ENCODE results near the gene TNFRSF25. TPM values are rescaled to one million over a fixed set of nuclear protein-coding genes. Genes with fewer than 3 reads are reported as not detected.

The TNFRSF25 gene
- total RNA-seq, 4 donors from 2014 or later = 4.2 to 11.2 (median 8.8) TPM

- peaks cover 0 to 41% (median 23%) of the 10 kb centered on the region in 3 donors for H3K4me1 ChIP-seq
- no peak overlapping the region for H3K27ac ChIP-seq
- H3K9me3 ChIP-seq = no peaks in the 10 kb centered on the region
- peak overlapping the region in 1 of 2 donors; percentile 50 for H3K4me3 ChIP-seq
- peaks cover 100% of the 10 kb centered on the region for H3K27me3 ChIP-seq
- no peaks in the 10 kb centered on the region for H3K36me3 ChIP-seq
- no peak for ATAC-seq
- TF ChIP-seq EP300 (IDR thresholded peaks at IDR 0.05) (no peak), POLR2AphosphoS5 (IDR thresholded peaks at IDR 0.05) (no peak), CTCF (IDR thresholded peaks at IDR 0.05) (no peak), POLR2A (IDR thresholded peaks at IDR 0.05) (no peak)
- no CpG with 5 or more reads among the region's 48 CpGs for WGBS, 2 donors (ENCODE audit: low coverage in 1 of 2)
Observed at GRCh38 chr1:6419397-6419803, 46.6 kb downstream of the TNFRSF25 start.

GRCh38 chr1:6418668-6419396 is 47.1 kb downstream of the TNFRSF25 start:
- peaks cover 0 to 35% (median 21%) of the 10 kb centered on the region in 3 donors for H3K4me1 ChIP-seq
- TF ChIP-seq POLR2AphosphoS5 (IDR thresholded peaks at IDR 0.05) (no peak), EP300 (IDR thresholded peaks at IDR 0.05) (no peak), CTCF (IDR thresholded peaks at IDR 0.05) (no peak), POLR2A (IDR thresholded peaks at IDR 0.05) (no peak)
- no peak for ATAC-seq
- H3K27ac ChIP-seq = no peak overlapping the region
- H3K36me3 ChIP-seq = no peaks in the 10 kb centered on the region
- H3K4me3 ChIP-seq = peak overlapping the region in 1 of 2 donors; percentile 50
- no CpG with 5 or more reads among the region's 69 CpGs for WGBS, 2 donors (ENCODE audit: low coverage in 1 of 2)
- no peaks in the 10 kb centered on the region for H3K9me3 ChIP-seq
- H3K27me3 ChIP-seq = peaks cover 100% of the 10 kb centered on the region

- 80 to 100% methylated on average over 1 to 2 of the region's 8 CpGs for WGBS, 2 donors (ENCODE audit: low coverage in 1 of 2)
- ATAC-seq = no peak
- Histone ChIP-seq H3K4me1 (peaks cover 0 to 28% (median 20%) of the 10 kb centered on the region in 3 donors), H3K27ac (no peak overlapping the region), H3K4me3 (no peak overlapping the region), H3K36me3 (no peaks in the 10 kb centered on the region), H3K9me3 (no peaks in the 10 kb centered on the region), H3K27me3 (peaks cover 100% of the 10 kb centered on the region)
- TF ChIP-seq POLR2AphosphoS5 (IDR thresholded peaks at IDR 0.05) (no peak), CTCF (IDR thresholded peaks at IDR 0.05) (no peak), EP300 (IDR thresholded peaks at IDR 0.05) (no peak), POLR2A (IDR thresholded peaks at IDR 0.05) (no peak)
Observed at GRCh38 chr1:6417961-6418667, 47.9 kb downstream of the TNFRSF25 start.

- Histone ChIP-seq H3K27me3 (peaks cover 98% of the 10 kb centered on the region), H3K36me3 (no peaks in the 10 kb centered on the region)
- no peak for ATAC-seq
Observed at GRCh38 chr1:6416906-6417305, 49.1 kb downstream of the TNFRSF25 start.

More at GRCh38 chr1:6416906-6417305, 49.1 kb downstream of the TNFRSF25 start:
- TF ChIP-seq EP300 (IDR thresholded peaks at IDR 0.05) (no peak), POLR2A (IDR thresholded peaks at IDR 0.05) (no peak), POLR2AphosphoS5 (IDR thresholded peaks at IDR 0.05) (no peak), CTCF (IDR thresholded peaks at IDR 0.05) (no peak)
- Histone ChIP-seq H3K4me3 (no peak overlapping the region), H3K4me1 (peaks cover 0 to 26% (median 20%) of the 10 kb centered on the region in 3 donors), H3K27ac (no peak overlapping the region), H3K9me3 (no peaks in the 10 kb centered on the region)
- WGBS, 2 donors (ENCODE audit: low coverage in 1 of 2) = 83% methylated on average over 1 of the region's 5 CpGs; no CpG with 5 or more reads in 1 of the 2 donors
